ENCODE results near the gene KRTAP10-12.
"Not testable (repeated sequence)": the region's sequence is repeated elsewhere in the genome, so short reads cannot be mapped to it uniquely, and the experiment has no call there.

The KRTAP10-12 gene

GRCh38 chr21:44677881-44678280 lies 19.1 kb upstream of the KRTAP10-12 start:
- no peak for DNase-seq (ENCODE audit: low read depth)
- no peak overlapping the region for H3K4me3 ChIP-seq (ENCODE audit: low read depth, low read length)
- TF ChIP-seq, protein P1, sequence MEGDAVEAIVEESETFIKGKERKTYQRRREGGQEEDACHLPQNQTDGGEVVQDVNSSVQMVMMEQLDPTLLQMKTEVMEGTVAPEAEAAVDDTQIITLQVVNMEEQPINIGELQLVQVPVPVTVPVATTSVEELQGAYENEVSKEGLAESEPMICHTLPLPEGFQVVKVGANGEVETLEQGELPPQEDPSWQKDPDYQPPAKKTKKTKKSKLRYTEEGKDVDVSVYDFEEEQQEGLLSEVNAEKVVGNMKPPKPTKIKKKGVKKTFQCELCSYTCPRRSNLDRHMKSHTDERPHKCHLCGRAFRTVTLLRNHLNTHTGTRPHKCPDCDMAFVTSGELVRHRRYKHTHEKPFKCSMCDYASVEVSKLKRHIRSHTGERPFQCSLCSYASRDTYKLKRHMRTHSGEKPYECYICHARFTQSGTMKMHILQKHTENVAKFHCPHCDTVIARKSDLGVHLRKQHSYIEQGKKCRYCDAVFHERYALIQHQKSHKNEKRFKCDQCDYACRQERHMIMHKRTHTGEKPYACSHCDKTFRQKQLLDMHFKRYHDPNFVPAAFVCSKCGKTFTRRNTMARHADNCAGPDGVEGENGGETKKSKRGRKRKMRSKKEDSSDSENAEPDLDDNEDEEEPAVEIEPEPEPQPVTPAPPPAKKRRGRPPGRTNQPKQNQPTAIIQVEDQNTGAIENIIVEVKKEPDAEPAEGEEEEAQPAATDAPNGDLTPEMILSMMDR (IDR thresholded peaks at IDR 0.05; ENCODE audit: insufficient read depth, low read depth, low read length, missing control alignments), result no peak

- DNase-seq (ENCODE audit: low read depth), result no peak
- H3K4me3 ChIP-seq (ENCODE audit: low read depth, low read length), result no peak overlapping the region
- TF ChIP-seq, protein P1 (IDR thresholded peaks at IDR 0.05; ENCODE audit: insufficient read depth, low read depth, low read length, missing control alignments), result no peak
These were observed 15.8 kb upstream of the KRTAP10-12 start for GRCh38 chr21:44681152-44681551.

DNA sequence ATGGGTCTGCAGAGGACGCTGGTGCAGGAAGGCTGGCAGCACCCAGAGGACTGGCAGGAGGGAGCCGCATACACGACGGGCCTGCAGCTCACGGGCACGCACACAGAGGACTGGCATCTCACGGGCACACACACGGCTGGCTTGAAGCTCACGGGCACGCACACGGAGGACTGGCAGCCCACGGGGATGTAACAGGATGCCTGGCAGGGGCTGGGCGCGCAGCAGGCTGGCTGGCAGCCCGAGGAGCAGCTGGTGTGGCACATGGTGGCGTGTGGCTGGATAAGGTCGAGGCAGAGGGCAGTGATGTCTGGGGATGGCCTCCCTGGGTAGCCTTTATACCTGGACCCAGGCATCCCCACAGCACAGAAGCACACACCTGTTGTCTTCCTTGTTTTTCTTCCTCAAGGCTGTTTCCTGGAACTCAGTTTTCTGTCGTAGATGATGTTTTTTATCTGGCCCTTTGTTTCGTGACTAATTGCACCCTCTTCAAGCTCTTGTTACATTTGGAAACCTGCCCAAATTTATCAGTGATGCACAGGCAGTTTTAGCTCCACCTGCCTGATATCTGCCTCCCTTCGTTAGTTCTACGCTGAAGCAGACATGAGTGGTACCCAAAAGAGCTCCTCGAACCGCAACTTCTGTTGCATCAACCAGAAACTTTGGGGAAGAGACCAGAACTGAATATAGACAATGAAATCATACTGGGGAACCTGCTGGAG lies 15.0 kb upstream of the KRTAP10-12 start, which contains the start of gene KRTAP12-1:
TSS of gene KRTAP12-1 (minus strand) at position 303 of the 719 bp plus-strand sequence. CDS start at position 263, 40 bp downstream.
- no peak within 1 kb of the TSS for H3K4me3 ChIP-seq (ENCODE audit: low read depth, low read length)
- TF ChIP-seq, protein P1 (IDR thresholded peaks at IDR 0.05; ENCODE audit: insufficient read depth, low read depth, low read length, missing control alignments), result no peak
- DNase-seq (ENCODE audit: low read depth), result no peak

DNA sequence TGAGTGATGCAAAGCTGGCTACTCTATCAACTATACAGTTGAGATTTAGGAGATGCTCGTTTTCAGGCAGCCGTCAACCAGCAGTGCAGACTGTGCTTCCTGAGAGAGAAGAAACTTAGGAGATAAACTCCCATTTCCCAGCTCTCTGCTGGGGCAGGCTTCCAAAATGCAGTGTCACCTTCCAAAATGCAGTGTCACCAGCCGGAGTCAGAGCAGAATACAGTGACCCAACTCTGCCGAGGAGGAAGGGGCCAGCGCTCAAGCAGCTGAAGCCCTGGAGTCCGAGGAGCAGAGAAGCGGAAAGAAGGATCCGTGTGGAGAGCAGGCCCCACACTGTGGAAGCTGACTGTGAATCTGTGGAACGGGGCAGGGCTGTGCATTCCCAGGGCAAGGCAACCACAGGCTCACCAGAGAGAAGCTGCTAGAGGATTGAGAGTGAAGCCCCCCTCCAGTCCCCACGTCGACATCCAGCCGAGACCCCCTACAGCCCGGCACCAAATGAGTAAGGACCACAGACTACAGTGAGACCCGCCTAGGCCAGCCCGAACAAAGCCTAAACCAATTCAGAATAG lies 14.3 kb upstream of the KRTAP10-12 start:
- TF ChIP-seq, protein P1 (IDR thresholded peaks at IDR 0.05; ENCODE audit: insufficient read depth, low read depth, low read length, missing control alignments), result no peak
- no peak for DNase-seq (ENCODE audit: low read depth)
- no peak overlapping the region for H3K4me3 ChIP-seq (ENCODE audit: low read depth, low read length)

GRCh38 chr21:44684077-44684476 lies 12.9 kb upstream of the KRTAP10-12 start:
- DNase-seq (ENCODE audit: low read depth), result no peak
- no peak overlapping the region for H3K4me3 ChIP-seq (ENCODE audit: low read depth, low read length)
- TF ChIP-seq, protein P1 (IDR thresholded peaks at IDR 0.05; ENCODE audit: insufficient read depth, low read depth, low read length, missing control alignments), result no peak

- no peak overlapping the region for H3K4me3 ChIP-seq (ENCODE audit: low read depth, low read length)
- DNase-seq (ENCODE audit: low read depth), result no peak
- TF ChIP-seq, protein P1 (IDR thresholded peaks at IDR 0.05; ENCODE audit: insufficient read depth, low read depth, low read length, missing control alignments), result no peak
These were observed 12.5 kb upstream of the KRTAP10-12 start for GRCh38 chr21:44684483-44684882.

DNA sequence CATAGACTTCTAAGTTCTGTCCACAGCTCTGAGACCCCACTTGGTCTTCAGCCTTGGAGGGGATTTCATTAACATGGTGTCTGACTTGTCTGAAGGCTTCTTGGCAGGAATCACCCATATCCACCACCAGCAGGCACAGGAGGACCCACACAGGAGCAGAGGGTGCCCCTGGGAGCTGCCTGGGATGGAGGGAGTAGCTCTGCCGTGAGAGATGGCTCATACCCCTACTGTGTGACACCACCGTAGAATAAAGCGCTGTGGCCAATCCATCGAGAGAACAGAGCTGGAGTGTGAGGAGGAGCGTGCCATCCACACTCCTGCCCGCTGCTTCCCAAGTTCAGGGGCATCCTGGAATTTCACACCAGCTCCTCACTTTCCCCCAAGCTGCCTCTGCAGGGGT lies 11.9 kb upstream of the KRTAP10-12 start:
- H3K4me3 ChIP-seq (ENCODE audit: low read depth, low read length); DNase-seq (ENCODE audit: low read depth): not testable (repeated sequence)

Data from GM12865 (cell line).